HG02678 (cell line): ENCODE measurements around the gene ROM1.
A peak's percentile ranks its signal among the peaks of the same experiment; 100 is the strongest.
"Not testable (repeated sequence)": the region's sequence is repeated elsewhere in the genome, so short reads cannot be mapped to it uniquely, and the experiment has no call there.

ENCODE experiments used
- ATAC-seq: cut with Tn5 transposase; IDR thresholded peaks from one replicate; pipeline ENCODE4 v1.9.1; 2021; ENCODE audit warnings: mild to moderate bottlenecking, moderate library complexity; ENCODE audit not compliant: unreplicated experiment

Gene ROM1

GRCh38 chr11:62648185-62648966 is 35.3 kb downstream of the ROM1 start:
- no peak for ATAC-seq

GRCh38 chr11:62648967-62649364 is 35.9 kb downstream of the ROM1 start:
- ATAC-seq = no peak

DNA sequence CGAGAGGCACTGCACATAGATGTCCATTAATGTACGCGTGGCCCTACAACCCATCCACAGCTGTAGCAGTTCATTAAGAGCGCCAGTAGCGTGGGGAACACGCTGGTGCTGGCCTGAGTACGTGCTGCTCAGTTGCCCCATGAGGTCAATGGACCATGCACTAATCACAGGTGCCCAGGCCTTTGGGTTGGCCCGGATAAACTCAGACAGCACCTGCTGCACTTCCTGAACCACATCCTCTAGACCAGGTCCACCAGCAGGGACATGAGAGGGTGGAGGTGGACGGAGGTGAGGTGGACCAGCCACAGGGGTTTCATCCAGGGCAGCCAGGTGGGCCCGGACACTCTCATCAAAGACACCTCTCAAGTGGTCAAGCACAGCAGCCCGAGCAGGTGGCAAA is 36.4 kb downstream of the ROM1 start:
- no peak for ATAC-seq

- not testable (repeated sequence) for ATAC-seq
Observed at GRCh38 chr11:62650283-62650682, 37.2 kb downstream of the ROM1 start.

DNA sequence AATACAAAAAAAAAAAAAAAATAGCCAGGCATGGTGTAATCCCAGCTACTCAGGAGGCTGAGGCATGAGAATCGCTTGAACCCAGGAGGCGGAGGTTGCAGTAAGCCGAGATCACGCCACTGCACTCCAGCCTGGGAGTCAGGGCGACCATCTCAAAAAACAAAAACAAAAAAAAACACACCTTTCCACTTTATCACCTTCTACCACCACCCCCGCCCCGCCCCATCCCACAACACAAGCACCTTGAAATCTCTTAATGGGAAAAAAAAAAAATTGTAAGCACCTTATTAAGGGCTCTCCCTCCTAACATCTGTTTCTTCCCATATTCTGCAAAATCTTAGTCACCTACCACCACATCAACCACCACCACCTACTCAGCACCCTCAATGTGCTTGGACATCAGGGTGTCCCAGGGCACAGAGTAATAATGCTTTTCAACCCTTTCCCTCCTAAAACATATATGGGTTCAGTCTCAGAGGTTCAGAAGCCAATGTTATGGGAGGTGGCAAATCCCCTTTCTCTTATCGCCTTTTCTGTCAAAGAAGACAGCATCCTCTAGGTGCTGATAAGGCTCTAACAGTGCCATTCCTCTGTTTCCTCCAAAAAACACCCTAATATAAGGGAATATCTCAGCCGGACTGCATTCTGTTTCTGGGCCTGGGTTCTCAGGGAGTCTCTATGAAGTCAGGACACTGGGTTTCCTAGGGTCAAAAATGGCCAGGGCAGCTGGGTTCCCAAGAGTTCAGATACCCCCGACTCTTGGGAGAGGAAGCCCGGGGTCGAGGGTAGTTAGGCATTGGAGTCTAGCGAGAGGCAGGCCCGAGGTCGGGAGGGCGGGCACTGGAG is 39.3 kb downstream of the ROM1 start:
- peak; percentile 6 for ATAC-seq

GRCh38 chr11:62654297-62654696 is 41.2 kb downstream of the ROM1 start:
- no peak for ATAC-seq

GRCh38 chr11:62656796-62657429 is 43.9 kb downstream of the ROM1 start:
- ATAC-seq = no peak

DNA sequence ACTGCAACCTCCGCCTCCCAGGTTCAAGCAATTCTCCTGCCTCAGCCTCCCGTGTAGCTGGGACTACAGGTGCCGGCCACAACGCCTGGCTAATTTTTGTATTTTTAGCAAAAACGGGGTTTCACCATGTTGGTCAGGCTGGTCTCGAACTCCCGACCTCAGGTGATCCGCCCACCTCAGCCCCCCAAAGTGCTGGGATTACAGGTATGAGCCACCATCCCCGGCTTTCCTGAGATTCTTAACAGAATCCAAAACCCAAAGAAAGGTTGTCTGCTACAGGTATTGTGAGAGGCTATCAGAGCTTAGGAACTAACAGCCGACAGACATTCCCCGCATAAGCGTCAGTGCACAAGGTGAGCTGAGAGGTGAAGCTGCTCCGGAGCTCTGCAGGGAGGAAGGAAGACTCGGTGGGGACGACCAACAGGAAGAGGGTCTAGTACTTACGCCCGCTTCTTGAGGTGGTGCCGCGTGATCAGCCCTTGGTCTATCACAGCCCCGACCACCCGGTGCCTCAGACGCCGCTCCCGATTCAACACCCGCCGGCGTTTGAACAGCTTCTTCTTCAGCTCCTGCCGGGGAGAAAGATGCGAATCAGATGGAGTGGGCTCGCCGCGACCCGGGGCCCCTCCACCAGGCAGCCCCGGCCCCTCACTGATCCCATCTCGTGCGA is 51.5 kb downstream of the ROM1 start:
- peak; percentile 33 for ATAC-seq
